Spleen (tissue), 11 donors: Measurements from ENCODE around the gene CRACDL. TPM values are rescaled to one million over a fixed set of nuclear protein-coding genes. Genes with fewer than 3 reads are reported as not detected.

Source experiments
- DNase-seq: peaks from one replicate; pipeline ENCODE4 v3.0.0-alpha.2; 2020
- H3K27ac ChIP-seq, 8 donors: fragments of 200-600 bp; sonication (generic) in 7 of 8; 1 replicate in 4 of 8; 2 replicates in 4 of 8; pipeline versions ENCODE4 v1.5.0 to v1.8.0; 2016 to 2021; ENCODE audit warnings: inconsistent platforms in 4 of 8, mild to moderate bottlenecking in 4 of 8, moderate library complexity in 1 of 8
- H3K27me3 ChIP-seq, 7 donors: fragments of 200-600 bp; sonication (generic) in 6 of 7; replicated peaks in 1 of 7; 1 replicate in 4 of 7; 2 replicates in 3 of 7; pipeline versions ENCODE4 v1.5.0 to v1.8.0; 2016 to 2021; ENCODE audit warnings: inconsistent platforms in 3 of 7, mild to moderate bottlenecking in 1 of 7
- H3K36me3 ChIP-seq, 6 donors: fragments of 200-600 bp; sonication (generic) in 5 of 6; 1 replicate in 4 of 6; 2 replicates in 2 of 6; pipeline versions ENCODE4 v1.5.0 to v1.8.0; 2016 to 2021; ENCODE audit warnings: inconsistent platforms in 2 of 6
- H3K4me1 ChIP-seq, 6 donors: fragments of 200-600 bp; sonication (generic) in 5 of 6; 1 replicate in 3 of 6; 2 replicates in 3 of 6; pipeline versions ENCODE4 v1.5.0 to v1.8.0; 2016 to 2021; ENCODE audit warnings: inconsistent platforms in 3 of 6
- H3K4me3 ChIP-seq, 8 donors: fragments of 200-600 bp; sonication (generic) in 7 of 8; 1 replicate in 4 of 8; 2 replicates in 4 of 8; pipeline versions ENCODE4 v1.5.0 to v1.8.0; 2016 to 2021; ENCODE audit warnings: inconsistent platforms in 4 of 8, mild to moderate bottlenecking in 4 of 8, moderate library complexity in 2 of 8
- H3K9me3 ChIP-seq, 8 donors: fragments of 200-600 bp; sonication (generic) in 7 of 8; 1 replicate in 4 of 8; 2 replicates in 4 of 8; pipeline versions ENCODE4 v1.5.0 to v1.8.0; 2016 to 2021; ENCODE audit warnings: inconsistent platforms in 4 of 8
- CTCF ChIP-seq, 11 experiments: fragments of 200-600 bp in 7 of 11; fragments of 450-650 bp in 4 of 11; sonication (generic) in 4 of 11; IDR thresholded peaks in 8 of 11; conservative IDR thresholded peaks in 3 of 11; 1 replicate in 7 of 11; 2 replicates in 4 of 11; pipeline versions ENCODE4 v1.4.0 to v1.8.0; 2016 to 2021; ENCODE audit warnings: antibody characterized with exemption in 11 of 11, inconsistent platforms in 4 of 11, mild to moderate bottlenecking in 1 of 11
- POLR2A ChIP-seq, 3 donors: fragments of 450-650 bp; IDR thresholded peaks; one replicate each; pipeline ENCODE4 v1.5.1; 2017; ENCODE audit warnings: antibody characterized with exemption in 3 of 3, mild to moderate bottlenecking in 1 of 3
- POLR2AphosphoS5 ChIP-seq, 3 donors: sonication (generic); formaldehyde crosslinking; IDR thresholded peaks; one replicate each; pipeline ENCODE4 v1.5.1; 2017; ENCODE audit warnings: antibody characterized with exemption in 3 of 3
- WGBS, 5 donors: extraction: QIAGEN DNeasy Blood & Tissue Kit in 3 of 5; methylation state at CpG; one replicate each; pipeline versions ENCODE4 v1.1.5 to v1.1.7; 2013 to 2018; 5-methylcytosine and 5-hydroxymethylcytosine counted together
- intact Hi-C: fragments of 100-400 bp; cut with DNase I; formaldehyde crosslinking; loops from one replicate; pipeline ENCODE4 v1.15.0; 2023; ENCODE audit warnings: low total_unique reads
- polyA plus RNA-seq, 3 donors: library from polyadenylated mRNA; stranded (reverse); fragments of 200-250 nt; gene quantifications; one replicate each; pipeline ENCODE4 v1.2.1, GENCODE V29; 2013
- small RNA-seq, 4 donors: library from RNA; depleted of rRNA; stranded (forward); fragments of <200 nt; gene quantifications; one replicate each; pipeline ENCODE3, GENCODE V24; 2016
- total RNA-seq, 7 donors: library from RNA; depleted of rRNA in 3 of 7; stranded (reverse); fragments of >200 nt in 3 of 7; fragmentation: NEBNext Ultra II Directional in 4 of 7; extraction: Animal tissue kit (Norgen Biotek cat#: 25700) in 4 of 7; gene quantifications; one replicate each; pipeline versions ENCODE4 v1.1.0 to v1.2.1, GENCODE V29; 2016 to 2021
- donor health status: healthy with polysubstance abuse.
- donor health status: DM: no; HTN: no; CAD: no; lungs with moderate emphysema.
- donor health status: DM: no; HTN: no; CAD: no.
- donor health status: Bipolar disorder and iron deficiency.
- donor health status: healthy.
- donor health status: DM: no; HTN: no; CAD: no.
- donor health status: DM: yes; HTN: yes; CAD: no.

CRACDL gene
- total and polyA plus RNA-seq, 10 donors: 0.52 to 5.1 (median 1.4) TPM

- no peaks in the 10 kb centered on the region for H3K9me3 ChIP-seq
- H3K27me3 ChIP-seq: no peaks in the 10 kb centered on the region
- WGBS, 5 donors: 67 to 72% (median 70%) methylated on average over 8 of the region's 8 CpGs
- peaks cover 0 to 27% (median 9%) of the 10 kb centered on the region in 6 donors for H3K4me1 ChIP-seq
- DNase-seq: no peak
- no peak for TF ChIP-seq CTCF (IDR thresholded peaks at IDR 0.05 in 8 of 11, conservative IDR thresholded peaks at IDR 0.05 in 3 of 11)
- intact Hi-C loops: no loop called here
- H3K36me3 ChIP-seq: no peaks in the 10 kb centered on the region
- no peak overlapping the region for H3K27ac ChIP-seq
- no peak overlapping the region for H3K4me3 ChIP-seq
These were observed 188.1 kb downstream of the CRACDL start for GRCh38 chr2:98747888-98748287.

- intact Hi-C loops: no loop called here
- Histone ChIP-seq H3K27me3 (no peaks in the 10 kb centered on the region), H3K4me3 (no peak overlapping the region), H3K4me1 (peaks cover 0 to 27% (median 9%) of the 10 kb centered on the region in 6 donors), H3K9me3 (no peaks in the 10 kb centered on the region), H3K27ac (no peak overlapping the region), H3K36me3 (no peaks in the 10 kb centered on the region)
- DNase-seq: no peak
- TF ChIP-seq CTCF (IDR thresholded peaks at IDR 0.05 in 8 of 11, conservative IDR thresholded peaks at IDR 0.05 in 3 of 11) (no peak), POLR2A (IDR thresholded peaks at IDR 0.05) (no peak), POLR2AphosphoS5 (IDR thresholded peaks at IDR 0.05) (no peak)
These were observed 189.6 kb downstream of the CRACDL start for GRCh38 chr2:98746426-98746825.

- Histone ChIP-seq H3K27ac (no peak overlapping the region), H3K27me3 (no peaks in the 10 kb centered on the region), H3K36me3 (no peaks in the 10 kb centered on the region), H3K4me3 (no peak overlapping the region), H3K4me1 (peaks cover 0 to 27% (median 9%) of the 10 kb centered on the region in 6 donors), H3K9me3 (no peaks in the 10 kb centered on the region)
- DNase-seq: no peak
- WGBS, 5 donors: 60 to 83% (median 75%) methylated on average over 5 of the region's 5 CpGs
- intact Hi-C loops: no loop called here
- TF ChIP-seq POLR2AphosphoS5 (IDR thresholded peaks at IDR 0.05) (no peak), POLR2A (IDR thresholded peaks at IDR 0.05) (no peak), CTCF (IDR thresholded peaks at IDR 0.05 in 8 of 11, conservative IDR thresholded peaks at IDR 0.05 in 3 of 11) (no peak)
These were observed 191.4 kb downstream of the CRACDL start for GRCh38 chr2:98744595-98744994.

Small RNA genes lying within 50 kb of the gene (small RNA-seq; reads per million reads assigned to genes)
- gene RNU4-84P (0 to 0.08 (median 0.03) reads per million in 4 donors), gene RNU7-46P (0 reads per million in 4 donors)

Other genes with a start within 250 kb of the CRACDL start
- gene MGAT4A, start 205.1 kb downstream of the CRACDL start, total RNA-seq: 10 to 100 TPM; 30.4 to 45.9 (median 33.9) TPM
- gene MGAT4A, start 205.1 kb downstream of the CRACDL start, polyA plus RNA-seq: 10 to 100 TPM in 1 of 3 donors, 1 to 10 TPM in 2; 5.7 to 10.7 (median 6.2) TPM
- 1 to 10 TPM in 6 of 7 donors, under 1 TPM in 1; 0.52 to 2.4 (median 1.5) TPM for gene C2orf15, start 205.5 kb upstream of the CRACDL start, total RNA-seq
- gene C2orf15, start 205.5 kb upstream of the CRACDL start, polyA plus RNA-seq: 1 to 10 TPM; 1.3 to 1.4 (median 1.3) TPM
- gene TSGA10, start 218.7 kb upstream of the CRACDL start, total RNA-seq: 10 to 100 TPM in 3 of 7 donors, 1 to 10 TPM in 4; 6.8 to 14.0 (median 8.1) TPM
- gene TSGA10, start 218.7 kb upstream of the CRACDL start, polyA plus RNA-seq: 1 to 10 TPM; 2.5 to 4.6 (median 2.7) TPM
- 10 to 100 TPM; 10.4 to 20.8 (median 15.6) TPM for gene LIPT1, start 218.7 kb upstream of the CRACDL start, total RNA-seq
- gene LIPT1, start 218.7 kb upstream of the CRACDL start, polyA plus RNA-seq: 10 to 100 TPM; 12.0 to 20.3 (median 17.6) TPM
- gene MITD1, start 244.8 kb upstream of the CRACDL start, total RNA-seq: 10 to 100 TPM; 30.4 to 66.4 (median 37.1) TPM
- 10 to 100 TPM; 57.1 to 72.4 (median 63.9) TPM for gene MITD1, start 244.8 kb upstream of the CRACDL start, polyA plus RNA-seq
- gene MRPL30, start 245.0 kb upstream of the CRACDL start, total RNA-seq: 10 to 100 TPM; 17.1 to 26.0 (median 22.4) TPM
- 10 to 100 TPM; 12.8 to 19.1 (median 18.3) TPM for gene MRPL30, start 245.0 kb upstream of the CRACDL start, polyA plus RNA-seq